ENCODE results near the gene IARS2.
"Not testable (repeated sequence)": the region's sequence is repeated elsewhere in the genome, so short reads cannot be mapped to it uniquely, and the experiment has no call there.

DNA sequence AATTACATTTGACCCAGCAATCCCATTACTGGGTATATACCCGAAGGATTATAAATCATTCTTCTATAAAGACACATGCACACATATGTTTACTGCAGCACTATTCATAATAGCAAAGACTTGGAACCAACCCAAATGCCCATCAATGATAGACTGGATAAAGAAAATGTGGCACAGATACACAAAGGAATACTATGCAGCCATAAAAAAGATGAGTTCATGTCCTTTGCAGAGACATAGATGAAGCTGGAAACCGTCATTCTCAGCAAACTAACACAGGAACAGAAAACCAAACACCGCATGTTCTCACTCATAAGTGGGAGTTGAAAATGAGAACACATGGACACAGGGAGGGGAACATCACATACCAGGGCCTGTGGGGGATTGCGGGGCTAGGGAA is 76.0 kb downstream of the IARS2 start:
- TF ChIP-seq, protein P1, sequence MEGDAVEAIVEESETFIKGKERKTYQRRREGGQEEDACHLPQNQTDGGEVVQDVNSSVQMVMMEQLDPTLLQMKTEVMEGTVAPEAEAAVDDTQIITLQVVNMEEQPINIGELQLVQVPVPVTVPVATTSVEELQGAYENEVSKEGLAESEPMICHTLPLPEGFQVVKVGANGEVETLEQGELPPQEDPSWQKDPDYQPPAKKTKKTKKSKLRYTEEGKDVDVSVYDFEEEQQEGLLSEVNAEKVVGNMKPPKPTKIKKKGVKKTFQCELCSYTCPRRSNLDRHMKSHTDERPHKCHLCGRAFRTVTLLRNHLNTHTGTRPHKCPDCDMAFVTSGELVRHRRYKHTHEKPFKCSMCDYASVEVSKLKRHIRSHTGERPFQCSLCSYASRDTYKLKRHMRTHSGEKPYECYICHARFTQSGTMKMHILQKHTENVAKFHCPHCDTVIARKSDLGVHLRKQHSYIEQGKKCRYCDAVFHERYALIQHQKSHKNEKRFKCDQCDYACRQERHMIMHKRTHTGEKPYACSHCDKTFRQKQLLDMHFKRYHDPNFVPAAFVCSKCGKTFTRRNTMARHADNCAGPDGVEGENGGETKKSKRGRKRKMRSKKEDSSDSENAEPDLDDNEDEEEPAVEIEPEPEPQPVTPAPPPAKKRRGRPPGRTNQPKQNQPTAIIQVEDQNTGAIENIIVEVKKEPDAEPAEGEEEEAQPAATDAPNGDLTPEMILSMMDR (IDR thresholded peaks at IDR 0.05) = not testable (repeated sequence)
- not testable (repeated sequence) for TF ChIP-seq POLR2AphosphoS5 (IDR thresholded peaks at IDR 0.05; ENCODE audit: insufficient read depth in 1 of 2, low read depth in 1 of 2); POLR2A (IDR thresholded peaks at IDR 0.05)

All from vagina (tissue), 2 donors.